ENCODE results near the gene ARHGAP33.

DNA sequence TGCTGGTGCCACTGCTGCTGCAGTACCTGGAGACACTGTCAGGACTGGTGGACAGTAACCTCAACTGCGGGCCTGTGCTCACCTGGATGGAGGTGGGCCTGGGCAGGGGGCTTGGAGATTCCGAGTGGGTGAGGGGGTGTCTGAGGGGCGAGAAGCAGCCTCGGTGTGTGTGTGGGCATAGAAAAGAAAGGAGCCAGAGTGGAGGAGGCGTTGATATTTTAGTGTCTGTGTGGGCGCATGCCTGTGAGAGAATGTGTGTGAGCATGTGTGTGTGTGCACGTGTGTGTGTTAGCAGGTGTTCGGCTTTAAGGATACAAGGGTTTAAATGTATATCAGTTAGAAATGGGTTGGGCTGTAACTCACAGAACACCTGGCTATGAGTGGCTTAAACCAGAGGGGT is 3.7 kb downstream of the ARHGAP33 start:
- TF ChIP-seq CTCF (IDR thresholded peaks at IDR 0.05 in 8 of 11, conservative IDR thresholded peaks at IDR 0.05 in 3 of 11) (no peak), POLR2AphosphoS5 (IDR thresholded peaks at IDR 0.05) (no peak)
